K562 (cell line): Measurements from ENCODE around the gene GRIN1. TPM values are rescaled to one million over a fixed set of nuclear protein-coding genes. Genes with fewer than 3 reads are reported as not detected.

Experiments used
- ARID2 ChIP-seq: fragments of 450-650 bp; IDR thresholded peaks from 2 replicates; pipeline ENCODE4 v1.6.1; 2017; ENCODE audit warnings: antibody characterized with exemption, mild to moderate bottlenecking
- ZNF79 ChIP-seq: fragments of 250-450 bp; sonication (Bioruptor Pico); IDR thresholded peaks from 2 replicates; pipeline ENCODE4 v1.4.0; 2020; ENCODE audit warnings: low read depth, mild to moderate bottlenecking, moderate library complexity
- polyA plus RNA-seq, 8 experiments: library from polyadenylated mRNA; depleted of rRNA in 4 of 8; stranded (reverse) in 5 of 8; unstranded in 3 of 8; fragments of >200 nt; fragmentation: Nextera tagmentation in 2 of 8; fragmentation: Illumina TruSeq in 1 of 8; extraction: Ambion mirVana in 2 of 8; extraction: Trizol in 1 of 8; gene quantifications; 2 replicates each; pipeline versions ENCODE4 v1.2.1 to v1.2.3, GENCODE V29; 2011 to 2014; ENCODE audit warnings: inconsistent platforms in 1 of 8, missing spikeins in 1 of 8
- total RNA-seq, 7 experiments: library from RNA; depleted of rRNA in 6 of 7; stranded (reverse); fragments of >200 nt in 6 of 7; fragmentation: Illumina TruSeq in 2 of 7; extraction: Trizol in 2 of 7; gene quantifications; 2 replicates each; pipeline versions ENCODE4 v1.2.1 to v1.2.3, GENCODE V29; 2011 to 2021; ENCODE audit warnings: low replicate concordance in 1 of 7
- TF ChIP-seq, protein P1 (sequence below), 2 experiments: fragments of 450-650 bp in 1 of 2; sonication (generic) in 1 of 2; formaldehyde crosslinking in 1 of 2; IDR thresholded peaks; 2 replicates each; pipeline versions ENCODE4 v1.7.1 to v1.9.0; 2016 to 2022; ENCODE audit warnings: inconsistent platforms in 1 of 2, mild to moderate bottlenecking in 1 of 2, missing genetic modification reagents in 1 of 2

Gene GRIN1
- total and polyA plus RNA-seq, 9 of the 15 experiments (the other 6 are each of a cell fraction or from before 2014, with no cell fraction given), result 0.03 to 0.35 (median 0.16) TPM; not detected in 6

DNA sequence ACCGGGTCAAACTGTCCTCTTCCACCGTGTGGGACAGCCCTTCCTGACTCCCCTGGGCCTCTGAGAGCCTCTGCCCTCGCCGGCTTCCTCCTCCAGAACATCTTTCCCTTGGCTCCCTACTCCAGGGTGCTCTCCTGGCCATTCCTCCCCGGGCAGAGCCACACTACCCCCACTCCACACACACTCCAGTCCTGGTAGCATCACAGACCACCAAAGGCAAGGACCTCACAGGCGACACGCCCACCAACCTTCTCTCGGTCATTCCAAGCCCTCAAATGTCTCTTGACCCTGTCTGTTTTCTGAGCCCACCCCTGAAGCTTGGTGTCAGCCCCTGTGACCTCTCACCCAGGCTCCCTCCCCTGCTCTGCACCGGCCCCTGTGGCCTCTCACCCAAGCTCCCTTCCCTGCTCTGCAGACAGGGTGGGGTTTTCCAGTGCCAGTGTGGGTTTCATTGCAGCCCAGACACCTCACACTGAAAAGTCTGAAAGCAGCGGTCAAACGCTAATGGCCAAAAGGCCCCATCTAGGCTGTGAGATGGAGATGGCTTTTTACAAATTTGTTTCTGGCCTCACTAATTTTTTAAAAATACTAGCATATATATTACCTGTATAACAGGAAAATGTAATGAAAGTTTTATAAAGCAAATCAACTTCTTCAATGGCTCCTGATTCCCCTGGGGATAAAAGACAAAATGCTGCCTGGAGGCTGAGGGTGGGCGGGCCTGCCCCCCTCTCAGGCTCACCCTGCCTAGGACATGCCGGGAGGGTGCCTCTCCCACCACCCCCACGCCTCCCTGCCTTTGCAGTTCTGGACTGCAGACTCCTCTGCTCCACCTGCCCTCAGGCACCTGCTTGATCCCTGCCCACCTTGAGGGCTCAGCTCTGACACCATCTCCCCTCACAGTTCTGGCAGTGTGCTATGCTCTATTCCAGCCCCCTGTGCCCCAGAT is 20.4 kb downstream of the GRIN1 start (continued):
- TF ChIP-seq, protein P1, sequence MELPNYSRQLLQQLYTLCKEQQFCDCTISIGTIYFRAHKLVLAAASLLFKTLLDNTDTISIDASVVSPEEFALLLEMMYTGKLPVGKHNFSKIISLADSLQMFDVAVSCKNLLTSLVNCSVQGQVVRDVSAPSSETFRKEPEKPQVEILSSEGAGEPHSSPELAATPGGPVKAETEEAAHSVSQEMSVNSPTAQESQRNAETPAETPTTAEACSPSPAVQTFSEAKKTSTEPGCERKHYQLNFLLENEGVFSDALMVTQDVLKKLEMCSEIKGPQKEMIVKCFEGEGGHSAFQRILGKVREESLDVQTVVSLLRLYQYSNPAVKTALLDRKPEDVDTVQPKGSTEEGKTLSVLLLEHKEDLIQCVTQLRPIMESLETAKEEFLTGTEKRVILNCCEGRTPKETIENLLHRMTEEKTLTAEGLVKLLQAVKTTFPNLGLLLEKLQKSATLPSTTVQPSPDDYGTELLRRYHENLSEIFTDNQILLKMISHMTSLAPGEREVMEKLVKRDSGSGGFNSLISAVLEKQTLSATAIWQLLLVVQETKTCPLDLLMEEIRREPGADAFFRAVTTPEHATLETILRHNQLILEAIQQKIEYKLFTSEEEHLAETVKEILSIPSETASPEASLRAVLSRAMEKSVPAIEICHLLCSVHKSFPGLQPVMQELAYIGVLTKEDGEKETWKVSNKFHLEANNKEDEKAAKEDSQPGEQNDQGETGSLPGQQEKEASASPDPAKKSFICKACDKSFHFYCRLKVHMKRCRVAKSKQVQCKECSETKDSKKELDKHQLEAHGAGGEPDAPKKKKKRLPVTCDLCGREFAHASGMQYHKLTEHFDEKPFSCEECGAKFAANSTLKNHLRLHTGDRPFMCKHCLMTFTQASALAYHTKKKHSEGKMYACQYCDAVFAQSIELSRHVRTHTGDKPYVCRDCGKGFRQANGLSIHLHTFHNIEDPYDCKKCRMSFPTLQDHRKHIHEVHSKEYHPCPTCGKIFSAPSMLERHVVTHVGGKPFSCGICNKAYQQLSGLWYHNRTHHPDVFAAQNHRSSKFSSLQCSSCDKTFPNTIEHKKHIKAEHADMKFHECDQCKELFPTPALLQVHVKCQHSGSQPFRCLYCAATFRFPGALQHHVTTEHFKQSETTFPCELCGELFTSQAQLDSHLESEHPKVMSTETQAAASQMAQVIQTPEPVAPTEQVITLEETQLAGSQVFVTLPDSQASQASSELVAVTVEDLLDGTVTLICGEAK (IDR thresholded peaks at IDR 0.05), result no peak
- TF ChIP-seq, protein P1 (CRISPR knock-in tag; IDR thresholded peaks at IDR 0.05), result no peak
- TF ChIP-seq ZNF79 (no peak), ARID2 (no peak)
